A673 (cell line): ENCODE results near the gene CBLN1. TPM values are rescaled to one million over a fixed set of nuclear protein-coding genes. Genes with fewer than 3 reads are reported as not detected.

Experiments used
- BruUV-seq: library from RNA; stranded (reverse); fragments of 400-500 nt; replicated peaks from 2 replicates; lab custom pipeline; 2021; lab: Mats Ljungman, UMichigan
- CTCF ChIA-PET: fragments of 300-600 bp; sonication (Branson Sonifier 250); formaldehyde crosslinking; loops from one replicate; lab custom pipeline; 2022; ENCODE audit warnings: antibody characterized with exemption; lab: Charles Lee
- POLR2A ChIA-PET: fragments of 300-600 bp; sonication (Branson Sonifier 250); formaldehyde crosslinking; loops from one replicate; lab custom pipeline; 2022; ENCODE audit warnings: antibody characterized with exemption; ENCODE audit not compliant: low non-redundant PET; lab: Charles Lee
- DNase-seq: peaks from one replicate; pipeline ENCODE4 v3.0.0-alpha.2; 2015; ENCODE audit warnings: low spot score
- H3K27ac ChIP-seq: fragments of 200-600 bp; sonication (generic); 2 replicates; pipeline ENCODE4 v1.5.1; 2016; ENCODE audit warnings: mixed run types, low read depth, mild to moderate bottlenecking, mixed read lengths, antibody characterized with exemption, low read length; ENCODE audit not compliant: poor library complexity, severe bottlenecking
- H3K27me3 ChIP-seq: fragments of 200-600 bp; sonication (generic); replicated peaks from 2 replicates; pipeline ENCODE4 v1.6.1; 2017; ENCODE audit warnings: mixed run types, low read depth, mild to moderate bottlenecking, mixed read lengths, antibody characterized with exemption, low read length; ENCODE audit not compliant: insufficient read depth, poor library complexity
- H3K36me3 ChIP-seq: fragments of 200-600 bp; sonication (generic); 2 replicates; pipeline ENCODE4 v1.6.1; 2016; ENCODE audit warnings: mixed run types, mild to moderate bottlenecking, mixed read lengths, antibody characterized with exemption, low read length; ENCODE audit not compliant: insufficient read depth, poor library complexity, severe bottlenecking
- H3K4me1 ChIP-seq: fragments of 200-600 bp; sonication (generic); 2 replicates; pipeline ENCODE4 v1.6.1; 2017; ENCODE audit warnings: mixed run types, mild to moderate bottlenecking, mixed read lengths, antibody characterized with exemption, low read length; ENCODE audit not compliant: insufficient read depth, poor library complexity, severe bottlenecking
- H3K4me3 ChIP-seq: fragments of 200-600 bp; sonication (generic); 2 replicates; pipeline ENCODE4 v1.5.1; 2016; ENCODE audit warnings: low read depth, mixed run types, mild to moderate bottlenecking, mixed read lengths, low read length; ENCODE audit not compliant: poor library complexity, severe bottlenecking
- H3K9me3 ChIP-seq: fragments of 200-600 bp; sonication (generic); 2 replicates; pipeline ENCODE4 v1.6.1; 2016; ENCODE audit warnings: mixed run types, low read depth, mild to moderate bottlenecking, mixed read lengths, antibody characterized with exemption, low read length; ENCODE audit not compliant: poor library complexity, severe bottlenecking
- EZH2 ChIP-seq: fragments of 200-600 bp; sonication (generic); IDR thresholded peaks from 2 replicates; pipeline ENCODE4 v1.6.1; 2017; ENCODE audit warnings: borderline replicate concordance, low read depth, mild to moderate bottlenecking, mixed read lengths, antibody characterized with exemption, low read length; ENCODE audit not compliant: poor library complexity, severe bottlenecking
- intact Hi-C: fragments of 100-400 bp; cut with micrococcal nuclease; formaldehyde crosslinking; loops from one replicate; pipeline ENCODE4 v1.10.0; 2022; ENCODE audit not compliant: unreplicated experiment
- total RNA-seq: library from RNA; stranded (reverse); gene quantifications from 2 replicates; pipeline ENCODE4 v1.2.3, GENCODE V29; 2021
- TF ChIP-seq, protein P1 (sequence below): fragments of 300-800, 200-600 bp; sonication (generic); conservative IDR thresholded peaks from 2 replicates; pipeline ENCODE4 v1.5.1; 2017; ENCODE audit warnings: low read depth, mild to moderate bottlenecking, antibody characterized with exemption, low read length, moderate library complexity, mixed read lengths

The CBLN1 gene
- total RNA-seq, 1 experiment from 2014 or later, result not detected

DNA sequence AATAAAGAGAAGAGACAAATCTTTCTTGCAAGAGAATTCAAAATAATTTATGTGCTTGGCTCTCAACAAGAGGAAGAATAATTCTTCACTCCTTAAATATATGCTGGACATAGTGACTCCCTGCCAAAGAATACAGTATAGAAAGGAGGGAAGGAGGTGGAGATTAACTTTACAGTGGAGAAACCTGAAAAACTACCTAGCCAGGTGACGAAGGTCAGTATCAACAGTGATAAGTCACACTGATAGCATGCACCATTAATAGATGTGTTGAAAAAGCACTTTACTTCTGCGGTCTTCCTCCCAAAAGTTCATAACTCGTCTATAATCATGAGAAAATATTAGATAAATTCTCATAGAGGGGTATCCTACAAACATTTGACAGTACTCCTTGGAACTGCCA lies 21.4 kb downstream of the CBLN1 start:
- no peak for DNase-seq

DNA sequence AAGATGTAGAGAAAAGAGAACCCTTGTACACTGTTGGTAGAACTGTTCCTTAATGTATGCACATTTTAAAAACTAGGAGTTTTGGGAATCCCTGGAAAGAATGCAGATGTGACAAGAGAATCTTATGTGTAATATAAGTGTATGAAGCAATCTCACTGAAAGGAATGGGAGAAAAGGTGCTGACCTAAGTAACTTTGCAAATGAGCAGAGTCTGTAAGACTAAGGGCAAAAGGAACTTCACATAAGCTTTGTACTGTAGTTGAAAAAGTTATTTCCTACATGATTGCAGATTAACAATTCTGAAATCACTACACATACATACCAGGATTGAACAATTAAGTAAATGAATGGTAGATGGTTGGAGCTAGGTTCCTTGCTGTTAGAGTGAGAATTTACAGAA lies 22.3 kb downstream of the CBLN1 start:
- no peak overlapping the region for H3K27ac ChIP-seq
- intact Hi-C loops, result no loop called here
- H3K27me3 ChIP-seq, result peaks cover 12% of the 10 kb centered on the region
- ChIA-PET POLR2A (no interaction called here), CTCF (no interaction called here)
- no peaks in the 10 kb centered on the region for H3K9me3 ChIP-seq
- DNase-seq, result no peak
- no peaks in the 10 kb centered on the region for H3K4me1 ChIP-seq
- no TSS peak for BruUV-seq
- TF ChIP-seq EZH2, result no peak
- TF ChIP-seq, protein P1, sequence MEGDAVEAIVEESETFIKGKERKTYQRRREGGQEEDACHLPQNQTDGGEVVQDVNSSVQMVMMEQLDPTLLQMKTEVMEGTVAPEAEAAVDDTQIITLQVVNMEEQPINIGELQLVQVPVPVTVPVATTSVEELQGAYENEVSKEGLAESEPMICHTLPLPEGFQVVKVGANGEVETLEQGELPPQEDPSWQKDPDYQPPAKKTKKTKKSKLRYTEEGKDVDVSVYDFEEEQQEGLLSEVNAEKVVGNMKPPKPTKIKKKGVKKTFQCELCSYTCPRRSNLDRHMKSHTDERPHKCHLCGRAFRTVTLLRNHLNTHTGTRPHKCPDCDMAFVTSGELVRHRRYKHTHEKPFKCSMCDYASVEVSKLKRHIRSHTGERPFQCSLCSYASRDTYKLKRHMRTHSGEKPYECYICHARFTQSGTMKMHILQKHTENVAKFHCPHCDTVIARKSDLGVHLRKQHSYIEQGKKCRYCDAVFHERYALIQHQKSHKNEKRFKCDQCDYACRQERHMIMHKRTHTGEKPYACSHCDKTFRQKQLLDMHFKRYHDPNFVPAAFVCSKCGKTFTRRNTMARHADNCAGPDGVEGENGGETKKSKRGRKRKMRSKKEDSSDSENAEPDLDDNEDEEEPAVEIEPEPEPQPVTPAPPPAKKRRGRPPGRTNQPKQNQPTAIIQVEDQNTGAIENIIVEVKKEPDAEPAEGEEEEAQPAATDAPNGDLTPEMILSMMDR, result no peak
- H3K4me3 ChIP-seq, result no peak overlapping the region
- H3K36me3 ChIP-seq, result no peaks in the 10 kb centered on the region

More for the DNA sequence above, 21.4 kb downstream of the CBLN1 start:
- intact Hi-C loops, result no loop called here
- no TSS peak for BruUV-seq
- ChIA-PET CTCF (no interaction called here), POLR2A (no interaction called here)
- no peaks in the 10 kb centered on the region for H3K36me3 ChIP-seq
- TF ChIP-seq EZH2, result no peak
- TF ChIP-seq, protein P1, result no peak
- H3K4me1 ChIP-seq, result no peaks in the 10 kb centered on the region
- no peaks in the 10 kb centered on the region for H3K9me3 ChIP-seq
- no peak overlapping the region for H3K27ac ChIP-seq
- H3K27me3 ChIP-seq, result peaks cover 12% of the 10 kb centered on the region
- H3K4me3 ChIP-seq, result no peak overlapping the region

DNA sequence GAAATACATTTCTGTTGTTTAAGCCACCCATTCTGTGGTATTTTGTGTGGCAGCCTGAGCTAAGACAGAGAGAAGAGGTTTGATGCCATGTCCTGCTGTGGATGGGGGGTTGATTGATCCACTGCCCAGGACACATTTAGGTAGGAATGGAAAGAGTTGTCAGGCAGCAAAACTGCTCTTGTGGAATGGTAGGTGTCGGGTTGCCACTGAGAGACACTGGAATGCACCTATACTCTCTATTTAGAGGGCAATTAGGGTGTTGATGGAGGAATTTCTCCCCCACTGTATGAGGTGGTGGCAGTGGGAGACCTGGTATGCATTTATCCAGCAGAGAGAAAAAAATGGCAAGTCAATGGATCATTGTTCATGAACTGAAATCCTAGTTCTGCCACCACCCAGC lies 30.9 kb downstream of the CBLN1 start:
- no peak overlapping the region for H3K27ac ChIP-seq
- ChIA-PET CTCF (no interaction called here), POLR2A (no interaction called here)
- no peaks in the 10 kb centered on the region for H3K4me1 ChIP-seq
- no peaks in the 10 kb centered on the region for H3K36me3 ChIP-seq
- intact Hi-C loops, result no loop called here
- no peaks in the 10 kb centered on the region for H3K9me3 ChIP-seq
- no peak for DNase-seq
- H3K4me3 ChIP-seq, result no peak overlapping the region
- TF ChIP-seq, protein P1, result no peak
- TF ChIP-seq EZH2, result no peak
- no TSS peak for BruUV-seq
- peaks cover 41% of the 10 kb centered on the region for H3K27me3 ChIP-seq
